Epidermal melanocyte (primary cell): ENCODE measurements around the gene TBXAS1.

Experiments used
- DNase-seq: peaks from one replicate; pipeline ENCODE4 v3.0.0; 2011; ENCODE audit warnings: low spot score; ENCODE audit not compliant: insufficient read length

TBXAS1 gene

DNA sequence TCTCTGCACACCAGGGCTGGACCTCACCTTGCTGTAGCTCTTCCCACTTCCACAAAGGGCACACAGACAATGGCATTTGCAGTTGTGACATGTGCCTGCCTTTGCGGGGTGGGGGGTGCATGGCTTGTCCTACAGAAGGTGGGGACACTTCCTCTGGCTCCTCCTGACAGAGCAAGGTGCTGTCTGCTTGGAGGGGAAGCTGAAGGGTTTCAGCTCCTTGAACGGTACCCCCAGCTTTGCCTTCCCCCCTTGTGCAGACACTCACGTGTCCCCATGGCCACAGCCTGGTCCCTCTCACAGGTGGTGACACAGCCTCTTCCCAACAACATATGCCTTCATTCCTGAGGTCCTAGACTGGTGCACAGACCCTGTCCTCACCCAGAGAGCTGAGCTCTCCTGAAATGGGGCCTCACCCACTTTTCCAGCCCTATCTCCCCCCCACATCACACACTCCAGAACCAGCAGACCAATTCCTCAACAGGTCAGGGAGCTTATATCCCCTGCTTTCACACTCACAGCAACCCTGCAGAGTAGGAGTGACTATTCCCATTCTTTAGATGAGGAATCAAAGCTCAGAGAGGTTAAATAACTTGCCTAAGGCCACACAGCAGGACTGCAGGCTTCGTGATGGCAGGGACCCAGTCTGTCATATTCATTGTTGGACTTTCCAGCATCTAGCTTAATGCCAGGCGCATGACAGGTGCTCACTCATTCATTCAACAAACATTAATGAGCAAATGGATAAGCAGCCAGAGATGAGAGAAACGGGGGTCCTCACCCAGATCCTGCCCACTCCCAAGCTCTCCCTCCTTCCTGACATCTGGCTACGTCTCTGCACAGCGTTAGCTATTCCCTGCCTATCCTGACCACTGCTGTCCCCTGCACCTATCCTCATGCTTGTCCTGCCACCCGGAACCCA lies 189.3 kb downstream of the TBXAS1 start:
- DNase-seq, result no peak

DNA sequence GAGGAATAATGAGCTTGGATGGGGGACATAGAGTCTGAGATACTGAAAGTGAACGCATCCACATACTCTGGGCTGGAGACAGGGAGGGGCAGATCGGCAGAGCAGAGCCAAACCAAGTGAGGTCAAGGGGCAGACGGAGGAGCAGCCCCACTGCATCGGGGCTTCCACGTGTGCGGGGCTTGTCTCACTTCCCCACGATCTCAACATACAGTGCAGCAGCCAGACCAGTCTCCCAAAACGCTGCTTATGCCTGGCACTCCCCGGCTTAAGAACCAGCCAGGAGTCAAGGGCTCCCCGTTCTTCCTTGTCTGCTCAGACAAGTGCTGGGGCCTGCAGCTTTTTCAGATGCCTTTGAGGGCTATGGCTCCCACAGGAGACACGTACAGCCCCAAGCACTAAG lies 190.1 kb downstream of the TBXAS1 start:
- DNase-seq, result no peak

DNA sequence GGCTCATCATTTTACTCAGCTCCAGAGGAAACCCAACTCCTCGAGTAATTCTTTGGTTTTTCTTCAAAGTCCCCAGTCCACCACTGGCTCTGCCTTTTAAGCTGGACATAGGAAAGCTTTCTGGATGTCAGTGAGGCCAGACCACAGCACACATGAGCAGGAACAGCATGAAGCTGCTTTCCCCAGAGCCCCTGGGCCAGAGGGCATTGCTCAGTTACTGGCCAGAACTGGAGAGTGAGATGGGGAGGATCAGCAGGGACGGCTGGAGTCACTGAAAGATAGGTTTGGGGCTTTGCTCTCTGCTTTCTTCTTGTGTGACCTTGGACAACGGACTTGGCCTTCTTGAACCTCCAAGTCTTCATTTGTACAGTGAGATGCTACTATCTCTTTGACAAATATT lies 190.5 kb downstream of the TBXAS1 start:
- DNase-seq, result no peak

DNA sequence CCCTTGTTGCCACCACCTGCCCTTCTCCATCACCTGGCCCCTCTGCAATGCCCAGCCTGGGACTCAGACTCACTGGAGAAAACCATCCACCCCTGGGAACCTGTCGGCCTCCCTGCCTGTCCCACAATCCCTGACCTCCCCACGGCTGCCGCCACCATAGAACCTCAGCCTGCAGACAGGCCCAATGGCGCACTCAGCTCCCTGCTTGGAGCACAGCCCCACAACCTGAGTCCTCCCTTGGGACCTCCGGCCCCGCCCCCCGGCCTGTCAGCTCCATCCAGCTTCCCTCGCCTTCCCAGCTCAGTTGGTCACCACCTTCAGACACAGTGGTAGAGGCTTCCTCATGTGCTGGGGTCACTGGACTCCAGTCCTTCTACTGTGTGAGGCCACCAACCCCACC lies 192.5 kb downstream of the TBXAS1 start:
- DNase-seq, result no peak

DNA sequence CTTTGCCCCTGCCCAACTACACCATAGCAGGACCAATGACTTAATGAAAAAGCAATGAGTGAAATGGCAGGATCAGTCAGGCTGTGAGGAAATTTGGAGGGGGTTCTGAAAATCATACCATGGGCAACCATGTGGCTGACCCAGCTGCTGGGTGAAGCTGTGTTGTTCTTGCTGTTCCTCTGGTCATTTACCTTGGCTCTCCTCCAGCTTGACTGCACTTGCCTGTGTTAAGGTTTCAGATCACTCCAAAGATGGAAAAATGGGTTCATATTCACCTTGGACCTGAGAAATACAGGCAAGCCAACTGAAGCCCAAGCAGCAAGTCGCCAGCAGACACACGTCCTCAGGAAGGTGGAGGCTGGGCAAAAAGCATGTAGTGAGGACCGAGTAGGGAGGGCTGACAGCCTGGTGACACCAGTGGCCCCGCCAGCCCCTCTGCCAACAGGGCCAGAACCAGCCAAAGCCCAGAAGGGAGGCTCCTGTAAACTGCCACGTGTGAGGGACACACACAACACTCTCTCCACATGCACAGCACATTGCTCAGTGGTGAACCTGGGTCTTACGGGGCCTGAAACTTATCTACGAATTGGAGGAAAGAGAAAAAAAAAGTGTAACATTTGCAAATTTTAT lies 193.6 kb downstream of the TBXAS1 start:
- DNase-seq, result no peak

DNA sequence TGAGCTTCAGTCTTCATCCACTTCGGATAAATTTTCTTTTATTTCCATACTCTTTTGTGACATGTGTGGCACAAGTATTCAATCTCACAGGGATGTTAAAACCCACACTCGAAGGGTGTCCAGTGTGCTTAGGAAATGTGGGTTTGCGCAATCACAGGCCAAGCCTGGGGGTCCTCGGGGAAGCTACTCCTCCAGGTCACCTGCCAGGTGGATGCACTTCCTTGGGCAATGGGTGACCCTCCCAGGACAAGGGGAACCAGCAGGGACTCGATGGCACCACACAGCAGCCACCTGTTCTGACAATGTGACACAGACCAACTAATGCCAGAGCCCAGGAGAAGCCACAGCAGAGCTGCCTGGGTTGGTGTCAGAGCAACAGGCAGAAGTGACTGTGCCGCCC lies 194.7 kb downstream of the TBXAS1 start:
- DNase-seq, result no peak

DNA sequence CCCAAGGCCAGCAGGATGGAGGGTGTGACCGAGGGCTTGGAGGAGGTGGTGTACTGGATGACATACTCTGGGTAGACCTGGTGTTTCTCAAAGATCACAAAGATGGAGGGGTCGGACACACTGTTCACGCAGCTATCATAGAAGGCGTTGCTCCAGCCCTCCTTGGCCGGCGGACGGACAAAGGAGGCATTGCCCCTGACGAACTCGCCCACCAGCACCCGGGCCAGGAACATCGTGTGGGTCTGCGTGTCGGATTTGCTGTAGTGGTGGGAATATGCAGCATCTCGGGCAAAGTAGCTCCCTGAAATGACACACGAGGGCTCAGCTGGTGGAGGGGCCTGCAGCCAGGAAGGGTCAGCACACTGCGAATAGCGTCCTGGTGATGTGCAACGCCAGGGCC lies 195.5 kb downstream of the TBXAS1 start:
- DNase-seq, result no peak

DNA sequence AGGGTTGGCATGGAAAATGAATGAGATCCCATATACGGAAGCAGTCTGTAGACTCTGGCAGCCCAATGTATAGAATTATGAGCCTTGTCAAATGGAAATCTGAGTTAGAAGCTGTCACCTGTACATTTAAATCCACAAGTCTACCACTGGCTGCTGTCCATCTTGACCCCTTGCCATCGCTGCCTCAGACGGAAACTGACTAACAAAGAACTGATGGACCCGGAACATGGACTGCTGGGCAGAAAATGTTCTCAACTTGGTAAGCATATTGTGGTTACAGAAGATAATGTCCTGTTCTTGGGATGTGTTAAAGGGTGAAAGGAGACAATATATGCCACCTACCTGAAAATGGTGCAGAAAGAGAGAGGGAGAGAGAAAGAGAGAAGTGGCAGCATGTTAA lies 196.2 kb downstream of the TBXAS1 start:
- no peak for DNase-seq

DNA sequence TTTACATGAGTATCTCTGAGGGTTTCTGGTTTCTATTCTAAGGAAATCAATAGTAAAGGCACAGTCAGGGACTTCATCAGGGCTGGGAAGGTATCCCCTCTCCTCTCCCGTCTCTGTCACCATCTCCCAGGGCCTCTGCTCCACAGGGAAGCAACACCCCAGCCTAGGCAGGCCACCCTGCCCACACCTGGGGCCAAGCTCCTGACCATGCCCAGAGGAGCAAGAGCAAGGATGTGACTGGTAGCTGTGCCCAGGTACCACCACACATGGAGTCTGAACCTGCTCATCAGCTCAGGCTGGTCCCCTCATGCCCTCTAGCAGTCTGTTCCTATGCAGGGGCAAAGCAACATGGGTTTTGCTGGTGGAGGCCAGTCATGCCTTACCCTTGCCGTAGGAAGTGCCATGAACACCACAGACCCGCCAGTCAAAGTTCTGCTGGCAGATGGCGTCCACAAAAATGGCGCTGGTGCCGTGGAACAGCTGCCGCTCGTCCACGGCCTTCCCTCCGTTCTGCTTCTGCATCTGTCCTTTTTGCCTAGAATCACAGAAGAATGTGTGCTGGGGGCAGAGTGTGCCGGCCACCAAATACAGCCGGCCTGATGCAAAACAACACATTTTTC lies 196.9 kb downstream of the TBXAS1 start:
- DNase-seq, result no peak

DNA sequence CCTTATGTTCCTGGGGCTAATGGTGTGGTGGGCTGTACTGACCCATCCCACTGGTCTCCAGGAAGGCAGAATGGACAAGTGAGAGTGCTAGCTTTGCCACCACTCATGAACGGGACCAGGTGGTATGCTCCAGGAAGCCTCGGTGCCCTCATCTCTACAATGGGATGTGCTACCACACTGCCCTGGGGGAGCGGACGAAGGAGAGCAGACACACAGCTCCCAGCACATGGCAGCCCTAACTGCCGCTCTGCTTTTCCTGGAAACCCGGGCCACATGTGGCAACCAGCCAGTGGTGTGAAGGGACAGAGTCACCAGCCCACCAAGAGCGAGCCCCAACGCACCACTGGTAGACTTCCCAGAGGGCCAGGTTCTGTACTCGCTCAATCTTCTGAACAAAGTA lies 197.9 kb downstream of the TBXAS1 start:
- DNase-seq, result no peak

DNA sequence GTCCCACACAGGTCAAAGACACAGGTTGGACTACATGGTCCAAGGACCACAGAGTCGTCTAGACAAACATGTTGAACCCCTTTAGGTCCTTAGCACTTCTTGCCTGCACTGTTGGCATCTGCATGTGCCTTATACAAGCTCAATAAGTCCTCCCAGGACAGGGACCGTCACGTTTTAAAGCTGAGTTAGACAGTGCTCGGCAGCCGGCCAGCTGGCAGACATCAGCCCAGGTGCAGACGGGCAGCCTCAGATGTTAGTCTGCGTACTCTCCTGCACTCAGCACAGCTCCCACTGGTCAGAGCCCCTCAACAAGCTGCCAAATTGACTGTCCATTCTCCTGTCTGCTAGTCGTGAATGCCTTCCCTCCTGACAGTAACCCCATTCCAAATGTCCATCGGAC lies 198.8 kb downstream of the TBXAS1 start:
- DNase-seq, result no peak

DNA sequence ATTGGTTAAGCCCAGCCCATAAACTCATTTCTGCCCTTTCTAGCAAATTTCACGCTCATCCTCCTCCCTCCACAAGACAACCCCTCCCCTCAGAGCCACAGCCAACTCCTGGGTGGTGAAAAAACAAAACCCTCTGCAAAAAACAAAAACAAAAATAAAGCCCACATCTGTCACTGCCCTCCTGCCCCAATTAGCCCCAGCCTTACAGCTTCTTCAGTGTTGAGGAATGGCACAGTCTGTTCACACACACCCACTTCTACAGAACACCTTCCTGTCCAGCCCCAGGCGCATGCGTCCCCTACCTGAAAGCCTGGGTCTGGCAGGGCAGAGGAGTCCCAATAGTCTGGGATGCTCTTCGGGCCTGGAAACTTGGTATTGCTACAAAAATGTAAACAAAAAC lies 199.2 kb downstream of the TBXAS1 start:
- no peak for DNase-seq

DNA sequence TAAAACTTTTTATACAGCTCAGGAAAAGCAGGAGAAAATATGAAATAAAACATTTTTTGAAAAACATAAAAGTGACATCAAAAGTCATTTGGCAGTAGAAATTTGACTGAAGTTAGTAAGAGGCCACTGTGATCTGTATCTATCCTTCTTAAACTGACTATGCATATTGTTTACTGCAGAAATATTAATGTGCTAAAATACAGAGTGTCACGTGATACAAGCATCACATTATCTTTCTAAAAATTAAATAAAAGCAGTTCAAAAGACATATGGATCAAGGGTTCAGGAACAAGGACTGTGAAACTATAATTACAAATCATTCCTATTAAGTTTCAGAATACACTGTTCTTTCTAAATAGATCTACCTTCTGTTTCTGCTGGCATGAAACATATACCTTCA lies 200.0 kb downstream of the TBXAS1 start:
- no peak for DNase-seq

DNA sequence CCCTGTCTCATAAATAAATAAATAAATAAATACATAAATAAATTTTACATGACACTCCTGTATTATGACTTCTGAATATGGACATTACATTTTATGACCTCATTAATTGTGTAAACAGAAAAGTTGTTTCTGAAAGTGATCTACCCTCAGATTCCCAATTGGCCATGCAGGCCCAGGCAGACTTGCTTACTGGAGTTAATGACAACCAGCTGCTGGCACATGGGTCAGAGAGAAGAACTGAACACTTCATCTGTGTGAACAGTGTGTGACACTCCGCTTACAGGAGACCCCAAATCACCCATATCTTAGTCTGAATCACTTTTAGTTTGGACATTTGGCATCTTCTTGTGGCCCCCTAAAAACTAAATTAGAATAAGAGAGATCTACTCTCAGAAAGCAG lies 202.3 kb downstream of the TBXAS1 start:
- DNase-seq, result no peak

DNA sequence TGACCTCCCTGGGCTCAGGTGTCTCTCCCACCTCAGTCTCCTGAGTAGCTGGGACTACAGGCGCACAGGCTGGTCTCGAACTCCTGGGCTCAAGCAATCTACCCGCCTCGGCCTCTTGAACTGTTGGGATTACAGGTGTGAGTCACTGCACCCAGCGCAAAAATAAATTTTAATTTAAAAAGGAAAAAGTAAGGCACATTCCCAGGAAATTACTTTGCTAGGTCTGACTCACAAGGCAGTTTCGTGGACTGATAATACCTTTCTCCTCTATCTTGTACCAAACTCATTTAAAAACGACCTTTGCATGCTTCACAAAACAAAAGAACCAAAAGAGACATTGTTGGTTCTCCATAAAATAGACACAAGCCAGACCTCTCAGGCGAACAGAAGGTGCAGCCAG lies 204.0 kb downstream of the TBXAS1 start:
- DNase-seq, result no peak

DNA sequence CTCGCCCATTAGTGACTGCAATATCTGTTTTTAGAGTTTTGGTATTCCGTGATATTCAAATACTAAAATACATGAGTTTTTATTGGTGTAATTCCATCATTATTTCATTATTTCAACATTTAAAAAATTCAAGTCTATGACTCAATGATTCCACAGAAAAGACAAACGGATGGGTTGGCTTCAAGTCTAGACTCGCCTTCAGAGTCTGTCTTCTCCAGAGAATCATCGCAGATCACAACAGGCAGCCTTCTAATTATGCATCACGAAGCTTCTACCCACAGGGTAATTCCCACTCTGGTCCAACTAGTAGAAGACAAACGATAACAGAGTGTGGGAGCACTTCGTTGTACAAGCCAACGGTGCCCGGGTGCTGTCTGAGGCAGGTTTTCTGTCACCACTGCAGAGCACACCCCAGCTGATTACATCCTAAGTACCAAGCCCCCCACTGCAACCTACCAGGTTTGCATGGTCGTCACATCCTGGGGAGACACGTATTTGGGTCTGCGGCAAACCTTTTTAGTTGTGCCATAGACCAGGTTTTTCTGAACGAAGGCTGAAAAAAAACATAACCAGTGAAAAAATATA lies 204.8 kb downstream of the TBXAS1 start:
- DNase-seq, result no peak

DNA sequence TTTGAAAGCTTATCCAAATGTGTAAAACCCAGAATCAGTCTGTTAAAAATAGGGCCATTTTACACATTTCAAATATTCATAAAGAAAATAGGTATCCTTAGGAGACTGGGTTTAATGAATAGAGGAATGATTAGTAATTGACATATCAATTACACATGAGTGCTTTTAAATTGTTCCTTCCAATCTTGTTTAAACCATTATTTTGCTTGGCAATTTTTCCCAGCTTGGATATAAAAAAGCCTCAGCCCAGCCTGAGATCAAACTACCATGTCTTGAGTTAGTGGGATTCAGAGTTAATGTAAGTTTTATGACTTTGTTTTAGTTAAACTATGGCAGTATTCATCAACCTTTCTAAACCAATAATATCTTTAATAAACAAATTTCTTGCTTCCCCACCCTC lies 205.4 kb downstream of the TBXAS1 start:
- DNase-seq, result no peak

DNA sequence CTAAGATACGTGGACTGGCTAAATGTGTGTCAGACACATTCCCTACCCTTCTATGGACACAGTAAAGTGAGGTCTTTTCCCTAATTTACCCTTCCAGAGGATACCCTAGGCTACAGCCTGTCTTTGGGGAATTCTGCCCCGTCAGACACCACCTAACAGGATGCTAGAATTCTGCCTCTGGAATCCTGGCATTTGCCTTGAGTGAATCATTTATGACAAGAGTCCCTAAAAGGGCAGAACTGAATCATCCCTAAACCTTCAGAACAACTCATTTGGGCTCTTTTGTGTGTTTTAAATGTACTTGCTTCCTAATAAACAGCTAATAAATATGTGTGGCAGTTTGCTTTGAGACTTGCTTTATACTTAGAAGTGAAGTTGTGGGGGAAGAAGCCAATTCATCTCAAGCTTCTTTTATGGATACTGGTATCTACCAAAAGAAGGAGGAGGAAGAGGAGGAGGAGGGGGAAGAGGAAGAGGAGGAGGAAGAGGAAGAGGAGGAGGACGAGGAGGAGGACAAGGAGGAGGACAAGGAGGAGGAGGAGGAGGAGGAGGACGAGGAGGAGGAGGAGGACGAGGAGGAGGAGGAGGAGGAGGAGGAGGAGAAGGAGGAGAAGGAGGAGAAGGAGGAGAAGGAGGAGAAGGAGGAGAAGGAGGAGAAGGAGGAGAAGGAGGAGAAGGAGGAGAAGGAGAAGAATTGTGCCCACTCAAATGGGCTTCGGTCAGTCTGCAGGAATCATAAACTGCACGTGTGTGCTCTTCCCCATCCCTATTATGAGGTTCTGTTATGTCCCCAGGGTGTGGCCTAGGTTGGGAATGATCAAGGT lies 206.5 kb downstream of the TBXAS1 start:
- no peak for DNase-seq

DNA sequence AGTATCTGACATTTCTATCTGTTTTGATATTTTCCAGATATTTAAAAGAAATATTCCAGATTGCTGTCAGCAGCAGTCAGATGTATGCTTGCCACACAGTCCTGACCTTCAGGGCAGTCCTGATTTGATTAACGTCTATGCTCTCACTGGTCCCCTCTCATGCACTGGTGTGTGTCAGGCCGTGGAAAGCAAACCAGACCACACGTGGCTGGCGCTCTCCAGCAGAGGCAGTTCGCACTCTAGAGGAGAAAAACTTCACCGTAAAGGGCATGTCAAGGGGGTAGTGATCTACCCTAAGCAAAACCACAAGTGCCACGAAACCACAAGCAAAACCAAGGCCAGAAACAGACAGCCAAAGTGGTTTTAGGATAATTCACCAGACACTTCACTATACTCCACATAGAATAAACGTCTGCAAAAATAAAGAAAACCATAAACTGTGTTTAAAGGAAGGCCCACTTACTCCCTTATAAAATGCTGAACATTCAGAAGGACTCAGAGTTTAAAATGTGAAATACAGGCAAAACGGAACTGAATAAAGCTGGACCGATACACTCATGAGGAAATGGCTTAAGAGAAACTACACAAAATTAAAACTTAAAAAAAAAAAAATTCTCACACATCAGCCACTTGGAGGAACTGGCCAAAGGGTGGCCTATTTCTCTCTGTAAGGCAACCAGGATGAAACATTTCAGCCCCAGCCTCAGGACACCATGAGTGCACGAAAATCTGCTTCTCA lies 207.3 kb downstream of the TBXAS1 start:
- DNase-seq, result no peak

DNA sequence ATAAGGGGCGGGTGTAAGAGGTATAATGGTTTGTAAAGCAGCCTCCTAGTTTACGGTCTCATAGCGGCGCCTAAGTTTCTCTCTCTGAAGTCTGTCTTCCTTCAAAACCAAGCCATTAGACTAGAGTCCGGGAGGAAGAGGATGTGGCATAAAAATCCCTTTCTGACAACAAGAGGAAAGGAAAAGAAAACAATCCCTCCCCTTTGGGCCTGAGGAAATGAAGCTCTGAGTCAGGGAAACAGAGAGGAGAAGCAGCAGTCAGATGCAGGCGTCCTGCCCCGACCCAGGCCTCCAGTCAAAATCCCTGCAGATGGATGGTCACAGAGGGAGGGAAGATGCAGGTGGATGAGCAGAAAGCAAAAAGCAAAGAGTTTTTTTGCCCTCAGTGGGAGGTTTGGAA lies 210.0 kb downstream of the TBXAS1 start:
- no peak for DNase-seq

DNA sequence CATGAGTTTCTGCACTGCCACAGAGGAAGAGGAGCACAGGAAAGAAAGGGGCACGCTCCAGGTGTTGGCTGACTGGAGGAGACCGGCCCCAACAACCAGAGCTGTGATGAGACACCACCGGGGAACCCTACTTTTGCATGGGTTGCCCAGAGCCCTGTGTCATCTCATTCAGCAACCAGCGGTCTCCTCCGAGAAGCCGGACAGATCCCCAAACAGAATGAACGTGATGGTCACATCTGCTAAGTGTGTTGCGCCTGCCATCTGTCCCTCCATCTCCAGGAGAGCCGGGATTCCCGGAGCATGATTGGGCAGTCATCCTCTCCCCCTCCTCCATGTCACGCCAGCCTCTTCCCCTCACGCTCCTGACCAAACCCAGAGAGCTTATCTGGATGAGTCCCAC lies 210.8 kb downstream of the TBXAS1 start:
- DNase-seq, result no peak
